Coronary artery (tissue), 2 donors: ENCODE measurements around the gene SYNE1.

Experiments
- DNase-seq: peaks from one replicate; pipeline ENCODE4 v3.0.0-alpha.2; 2017; ENCODE audit warnings: low spot score
- H3K27ac ChIP-seq, 2 donors: fragments of 200-600 bp; sonication (generic); one replicate each; pipeline ENCODE4 v1.5.1; 2016 to 2019
- H3K4me3 ChIP-seq: fragments of 200-600 bp; sonication (generic); 2 replicates; pipeline ENCODE4 v1.5.1; 2016; ENCODE audit warnings: mild to moderate bottlenecking, moderate library complexity
- CTCF ChIP-seq: fragments of 200-600 bp; sonication (generic); IDR thresholded peaks from one replicate; pipeline ENCODE4 v1.5.1; 2019; ENCODE audit warnings: antibody characterized with exemption

SYNE1 gene

GRCh38 chr6:152402791-152403190 is 234.4 kb downstream of the SYNE1 start:
- no peak overlapping the region for H3K4me3 ChIP-seq
- peak overlapping the region in 1 of 2 donors; percentile 70 for H3K27ac ChIP-seq
- TF ChIP-seq CTCF, result no peak
- no peak for DNase-seq

GRCh38 chr6:152401978-152402377 is 235.2 kb downstream of the SYNE1 start:
- no peak overlapping the region for H3K4me3 ChIP-seq
- no peak for TF ChIP-seq CTCF
- DNase-seq, result no peak
- H3K27ac ChIP-seq, result peak overlapping the region; percentile 69 to 70

- no peak overlapping the region for H3K4me3 ChIP-seq
- H3K27ac ChIP-seq, result peak overlapping the region; percentile 23 to 86
- no peak for TF ChIP-seq CTCF
- DNase-seq, result peak; percentile 80
These were observed 237.8 kb downstream of the SYNE1 start for GRCh38 chr6:152399399-152399798.

GRCh38 chr6:152398993-152399392 is 238.2 kb downstream of the SYNE1 start:
- H3K27ac ChIP-seq, result peak overlapping the region; percentile 23 to 86
- DNase-seq, result no peak
- H3K4me3 ChIP-seq, result no peak overlapping the region
- TF ChIP-seq CTCF, result no peak

GRCh38 chr6:152398316-152398715 is 238.8 kb downstream of the SYNE1 start:
- no peak for DNase-seq

GRCh38 chr6:152394303-152394702 is 242.9 kb downstream of the SYNE1 start:
- TF ChIP-seq CTCF, result no peak
- no peak for DNase-seq
- Histone ChIP-seq H3K4me3 (no peak overlapping the region), H3K27ac (no peak overlapping the region)

More at GRCh38 chr6:152398316-152398715, 238.8 kb downstream of the SYNE1 start:
- Histone ChIP-seq H3K4me3 (no peak overlapping the region), H3K27ac (peak overlapping the region; percentile 23 to 71)
- no peak for TF ChIP-seq CTCF

- TF ChIP-seq CTCF, result no peak
- peak overlapping the region in 1 of 2 donors; percentile 78 for H3K27ac ChIP-seq
- DNase-seq, result peak; percentile 70
- peak overlapping the region; percentile 18 for H3K4me3 ChIP-seq
These were observed 245.8 kb downstream of the SYNE1 start for GRCh38 chr6:152391179-152391880.
